ENCODE results near the gene PLVAP.
A peak's percentile ranks its signal among the peaks of the same experiment; 100 is the strongest.

DNA sequence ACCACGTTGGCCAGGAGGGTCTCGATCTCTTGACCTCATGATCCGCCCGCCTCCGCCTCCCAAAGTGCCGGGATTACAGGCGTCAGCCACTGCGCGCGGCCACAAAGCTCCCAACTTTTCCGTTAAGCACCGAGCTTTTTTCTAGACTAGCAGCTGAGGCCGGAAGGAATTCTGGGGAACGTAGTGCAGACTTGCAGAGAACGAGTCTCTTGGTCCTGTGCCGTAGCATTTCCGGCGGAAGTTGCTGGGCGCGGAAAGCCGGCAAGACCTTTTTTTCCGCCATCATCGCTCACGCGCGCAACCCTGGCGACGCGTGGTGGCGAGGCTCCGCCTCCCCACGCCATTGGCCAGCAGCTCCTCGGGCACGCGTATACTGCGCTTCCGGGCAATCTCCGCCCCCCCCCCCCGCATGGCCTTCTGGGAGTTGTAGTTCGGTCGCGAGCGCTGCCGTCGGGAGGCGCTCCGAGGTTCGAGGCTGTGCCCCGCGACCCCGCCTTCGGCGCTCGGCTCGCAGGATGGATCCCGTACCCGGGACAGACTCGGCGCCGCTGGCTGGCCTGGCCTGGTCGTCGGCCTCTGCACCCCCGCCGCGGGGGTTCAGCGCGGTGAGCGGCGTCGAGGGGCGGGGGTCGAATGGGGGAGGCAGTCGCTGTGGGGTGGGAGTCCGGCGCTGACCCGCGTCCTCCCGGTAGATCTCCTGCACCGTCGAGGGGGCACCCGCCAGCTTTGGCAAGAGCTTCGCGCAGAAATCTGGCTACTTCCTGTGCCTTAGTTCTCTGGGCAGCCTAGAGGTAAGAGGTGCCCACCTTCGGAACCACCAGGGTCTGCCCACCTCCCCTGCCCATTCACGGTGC, 42.7 kb upstream of the PLVAP start, which contains the start of gene MVB12A:
- peak in 1 of 2 donors; percentile 45 for TF ChIP-seq POLR2A (IDR thresholded peaks at IDR 0.05)
- TF ChIP-seq CTCF (IDR thresholded peaks at IDR 0.05 in 4 of 5, conservative IDR thresholded peaks at IDR 0.05 in 1 of 5), result peak in 1 of 5 experiments; percentile 7
